HG03565 (cell line): ENCODE measurements around the gene ACOX3.

Experiments used
- ATAC-seq: cut with Tn5 transposase; IDR thresholded peaks from one replicate; pipeline ENCODE4 v1.9.1; 2021; ENCODE audit warnings: mild to moderate bottlenecking, moderate library complexity; ENCODE audit not compliant: unreplicated experiment

ACOX3 gene

GRCh38 chr4:8468746-8469535 lies 28.4 kb upstream of the ACOX3 start:
- ATAC-seq: peak; percentile 59

- no peak for ATAC-seq
Observed at GRCh38 chr4:8467016-8467415, 26.5 kb upstream of the ACOX3 start.

GRCh38 chr4:8465615-8466611 lies 25.4 kb upstream of the ACOX3 start:
- ATAC-seq: no peak

GRCh38 chr4:8464381-8464780 lies 23.9 kb upstream of the ACOX3 start:
- no peak for ATAC-seq

GRCh38 chr4:8463811-8464210 lies 23.3 kb upstream of the ACOX3 start:
- no peak for ATAC-seq

- ATAC-seq: no peak
Observed at GRCh38 chr4:8461616-8462015, 21.1 kb upstream of the ACOX3 start.

GRCh38 chr4:8461086-8461485 lies 20.6 kb upstream of the ACOX3 start:
- no peak for ATAC-seq

- ATAC-seq: no peak
Observed at GRCh38 chr4:8459867-8460445, 19.4 kb upstream of the ACOX3 start.

GRCh38 chr4:8457646-8458252 lies 17.2 kb upstream of the ACOX3 start:
- no peak for ATAC-seq

GRCh38 chr4:8453957-8454356 lies 13.4 kb upstream of the ACOX3 start:
- ATAC-seq: no peak

- ATAC-seq: no peak
Observed at GRCh38 chr4:8451440-8452182, 11.1 kb upstream of the ACOX3 start.

- ATAC-seq: no peak
Observed at GRCh38 chr4:8446122-8446521, 5.6 kb upstream of the ACOX3 start.

GRCh38 chr4:8443801-8444200 lies 3.3 kb upstream of the ACOX3 start:
- no peak for ATAC-seq

GRCh38 chr4:8442596-8443358 lies 2.3 kb upstream of the ACOX3 start:
- no peak for ATAC-seq

GRCh38 chr4:8441499-8442091 lies 1.1 kb upstream of the ACOX3 start:
- no peak for ATAC-seq

- peak; percentile 24 for ATAC-seq
Observed at GRCh38 chr4:8439914-8440491, 520 bp downstream of the ACOX3 start.

GRCh38 chr4:8439168-8439567 lies 1.4 kb downstream of the ACOX3 start:
- no peak for ATAC-seq

- ATAC-seq: no peak
Observed at GRCh38 chr4:8438743-8439142, 1.8 kb downstream of the ACOX3 start.

- no peak for ATAC-seq
Observed at GRCh38 chr4:8437281-8437680, 3.2 kb downstream of the ACOX3 start.
